Measurements from ENCODE around the gene GMPR2.

Gene GMPR2

DNA sequence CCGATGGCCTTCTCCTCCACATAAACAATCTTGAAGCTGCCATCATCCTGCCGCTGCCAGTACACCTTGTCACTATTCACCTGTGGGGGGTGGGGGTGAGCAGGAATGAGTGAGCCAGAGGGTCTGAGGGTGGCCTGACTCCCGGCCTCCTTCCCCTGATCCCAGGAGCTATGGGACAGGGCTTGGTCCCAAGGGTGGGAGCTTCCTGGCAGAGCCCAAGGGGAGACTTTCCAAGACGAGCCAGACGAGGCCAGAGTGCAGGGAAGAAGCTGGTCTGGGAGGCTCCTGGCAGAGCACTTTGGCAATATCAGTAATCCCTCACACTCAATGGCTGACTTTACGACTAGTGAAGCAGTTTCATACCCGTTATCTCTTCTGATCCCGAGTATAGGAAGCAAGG, 22.7 kb downstream of the GMPR2 start:
- H2AFZ ChIP-seq (ENCODE audit: low read length) = no peak overlapping the region
- H3K4me1 ChIP-seq (ENCODE audit: control insufficient read depth in 2 of 2, insufficient read depth in 1 of 2, low read depth in 1 of 2, low read length in 2 of 2) = no peaks in the 10 kb centered on the region
- H2AK5ac ChIP-seq (ENCODE audit: low read depth, low read length) = no peak overlapping the region
- no peak for DNase-seq (ENCODE audit: low spot score)
- no peaks in the 10 kb centered on the region for H3K9me3 ChIP-seq (replicated peaks in 1 of 2; ENCODE audit: control insufficient read depth in 2 of 2, insufficient read depth in 1 of 2, low read depth in 1 of 2, low read length in 2 of 2)
- H2BK12ac ChIP-seq (ENCODE audit: low read length) = no peak overlapping the region
- no peak overlapping the region for H3K4ac ChIP-seq (ENCODE audit: low read length)
- H2BK15ac ChIP-seq (ENCODE audit: low read length) = no peak overlapping the region
- H3K27ac ChIP-seq (replicated peaks; ENCODE audit: low read length) = no peak overlapping the region
- no CpG with 5 or more reads among the region's 8 CpGs for WGBS, 2 donors (ENCODE audit: extremely low coverage in 2 of 2, insufficient read length in 2 of 2, insufficient replicate concordance in 1 of 2)
- H3K27me3 ChIP-seq (ENCODE audit: control insufficient read depth in 3 of 3, insufficient read depth in 3 of 3, low read depth in 1 of 3, low read length in 3 of 3) = no peaks in the 10 kb centered on the region
- H2BK120ac ChIP-seq (ENCODE audit: low read depth, low read length) = no peak overlapping the region
- H3K9ac ChIP-seq (ENCODE audit: low read depth, low read length, poor library complexity) = no peak overlapping the region
- H3K14ac ChIP-seq (ENCODE audit: low read length) = no peak overlapping the region
- H3K36me3 ChIP-seq (replicated peaks in 1 of 2; ENCODE audit: control insufficient read depth in 2 of 2, insufficient read depth in 2 of 2, low read length in 2 of 2) = no peaks in the 10 kb centered on the region
- H3K4me3 ChIP-seq (ENCODE audit: low read length in 2 of 2) = no peak overlapping the region
- H3K4me2 ChIP-seq (ENCODE audit: insufficient read depth, low read length, poor library complexity, severe bottlenecking) = no peak overlapping the region
- no peak overlapping the region for H3K18ac ChIP-seq (ENCODE audit: low read length)
- peak overlapping the region; percentile 79 for H4K91ac ChIP-seq (ENCODE audit: low read depth, low read length, poor library complexity)
- peak overlapping the region; percentile 57 for H2BK5ac ChIP-seq (ENCODE audit: low read length)
- H4K8ac ChIP-seq (ENCODE audit: low read depth, low read length) = no peak overlapping the region
- peaks cover 1% of the 10 kb centered on the region for H3K79me1 ChIP-seq (ENCODE audit: low read depth, low read length)
- H3K23ac ChIP-seq (ENCODE audit: low read depth, low read length, poor library complexity) = no peak overlapping the region

DNA sequence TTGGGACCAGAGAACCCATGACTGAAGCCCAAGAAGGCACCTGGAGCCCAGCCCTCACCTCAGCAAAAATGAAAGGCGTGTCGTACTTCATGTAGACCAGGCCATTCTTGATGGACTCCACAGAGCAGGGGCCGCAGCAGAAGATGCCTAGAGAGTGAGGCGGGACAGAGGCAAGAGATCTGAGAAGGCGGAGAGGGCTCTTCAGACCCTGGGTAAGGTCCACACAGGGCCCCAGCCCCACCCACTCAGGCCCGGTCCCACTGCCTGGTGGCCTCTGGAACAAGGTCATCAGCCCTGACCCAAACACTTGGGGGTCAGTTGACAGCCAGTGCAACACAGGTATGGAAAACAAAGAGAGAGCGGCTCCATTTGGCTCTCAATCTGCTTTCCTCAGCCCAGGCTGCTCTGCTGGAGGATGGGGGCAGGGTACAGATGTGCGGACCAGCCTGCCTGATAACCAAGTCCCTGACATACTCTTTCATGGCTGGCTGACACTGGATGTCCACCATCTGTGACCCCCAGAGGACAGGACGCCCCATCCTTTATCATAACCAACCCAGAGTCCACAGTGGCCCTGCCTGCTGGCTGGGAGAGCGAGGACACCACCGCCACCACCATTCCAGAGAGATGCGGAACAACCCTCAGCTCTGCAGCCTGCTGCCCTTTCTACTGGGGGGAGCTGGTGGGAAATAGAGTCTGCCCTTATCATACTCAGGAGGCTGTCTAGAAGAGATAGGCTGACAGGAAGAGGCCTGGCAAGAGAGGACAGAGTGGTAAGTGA, 23.4 kb downstream of the GMPR2 start:
- Histone ChIP-seq H3K18ac (ENCODE audit: low read length) (no peak overlapping the region), H3K27me3 (ENCODE audit: control insufficient read depth in 3 of 3, insufficient read depth in 3 of 3, low read depth in 1 of 3, low read length in 3 of 3) (no peaks in the 10 kb centered on the region), H3K9me3 (replicated peaks in 1 of 2; ENCODE audit: control insufficient read depth in 2 of 2, insufficient read depth in 1 of 2, low read depth in 1 of 2, low read length in 2 of 2) (no peaks in the 10 kb centered on the region), H2BK15ac (ENCODE audit: low read length) (no peak overlapping the region), H3K9ac (ENCODE audit: low read depth, low read length, poor library complexity) (no peak overlapping the region), H2AK5ac (ENCODE audit: low read depth, low read length) (no peak overlapping the region), H4K8ac (ENCODE audit: low read depth, low read length) (no peak overlapping the region), H2BK5ac (ENCODE audit: low read length) (no peak overlapping the region), H3K4me2 (ENCODE audit: insufficient read depth, low read length, poor library complexity, severe bottlenecking) (no peak overlapping the region), H3K4me3 (ENCODE audit: low read length in 2 of 2) (no peak overlapping the region), H3K23ac (ENCODE audit: low read depth, low read length, poor library complexity) (peak overlapping the region; percentile 23), H3K4me1 (ENCODE audit: control insufficient read depth in 2 of 2, insufficient read depth in 1 of 2, low read depth in 1 of 2, low read length in 2 of 2) (no peaks in the 10 kb centered on the region), H2AFZ (ENCODE audit: low read length) (no peak overlapping the region), H4K91ac (ENCODE audit: low read depth, low read length, poor library complexity) (no peak overlapping the region), H3K36me3 (replicated peaks in 1 of 2; ENCODE audit: control insufficient read depth in 2 of 2, insufficient read depth in 2 of 2, low read length in 2 of 2) (no peaks in the 10 kb centered on the region), H2BK12ac (ENCODE audit: low read length) (no peak overlapping the region), H3K4ac (ENCODE audit: low read length) (no peak overlapping the region), H3K79me1 (ENCODE audit: low read depth, low read length) (peaks cover 1% of the 10 kb centered on the region), H2BK120ac (ENCODE audit: low read depth, low read length) (no peak overlapping the region), H3K27ac (replicated peaks; ENCODE audit: low read length) (no peak overlapping the region), H3K14ac (ENCODE audit: low read length) (no peak overlapping the region)
- DNase-seq (ENCODE audit: low spot score) = no peak
- no CpG with 5 or more reads among the region's 12 CpGs for WGBS, 2 donors (ENCODE audit: extremely low coverage in 2 of 2, insufficient read length in 2 of 2, insufficient replicate concordance in 1 of 2)

DNA sequence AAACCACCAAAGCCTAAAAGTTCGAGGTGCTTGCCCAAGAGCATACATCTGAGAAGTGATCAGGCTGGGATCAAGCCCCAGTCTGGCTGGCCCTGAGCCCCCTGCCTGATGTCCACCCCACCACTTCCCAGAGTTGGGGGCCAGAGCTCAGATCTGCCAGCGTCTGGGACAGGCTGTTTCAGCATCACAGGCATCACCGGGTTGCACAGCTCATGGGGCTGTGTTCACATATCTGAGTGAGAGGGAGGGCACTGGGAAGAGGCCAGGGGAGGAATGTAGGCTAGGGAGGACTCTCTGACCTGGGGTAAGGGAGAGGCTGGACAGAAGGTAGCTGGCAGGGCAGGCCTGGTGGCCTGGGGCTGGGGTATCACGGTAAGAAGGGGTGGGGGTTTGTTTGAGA, 24.2 kb downstream of the GMPR2 start:
- WGBS, 2 donors (ENCODE audit: extremely low coverage in 2 of 2, insufficient read length in 2 of 2, insufficient replicate concordance in 1 of 2) = no CpG with 5 or more reads among the region's 4 CpGs
- no peaks in the 10 kb centered on the region for H3K27me3 ChIP-seq (ENCODE audit: control insufficient read depth in 3 of 3, insufficient read depth in 3 of 3, low read depth in 1 of 3, low read length in 3 of 3)
- H2AFZ ChIP-seq (ENCODE audit: low read length) = no peak overlapping the region
- H4K91ac ChIP-seq (ENCODE audit: low read depth, low read length, poor library complexity) = no peak overlapping the region
- no peak overlapping the region for H2BK120ac ChIP-seq (ENCODE audit: low read depth, low read length)
- no peak overlapping the region for H3K4ac ChIP-seq (ENCODE audit: low read length)
- no peak overlapping the region for H2BK5ac ChIP-seq (ENCODE audit: low read length)
- no peak overlapping the region for H3K4me2 ChIP-seq (ENCODE audit: insufficient read depth, low read length, poor library complexity, severe bottlenecking)
- H2BK12ac ChIP-seq (ENCODE audit: low read length) = no peak overlapping the region
- H3K23ac ChIP-seq (ENCODE audit: low read depth, low read length, poor library complexity) = no peak overlapping the region
- H4K8ac ChIP-seq (ENCODE audit: low read depth, low read length) = no peak overlapping the region
- no peaks in the 10 kb centered on the region for H3K4me1 ChIP-seq (ENCODE audit: control insufficient read depth in 2 of 2, insufficient read depth in 1 of 2, low read depth in 1 of 2, low read length in 2 of 2)
- no peak overlapping the region for H2BK15ac ChIP-seq (ENCODE audit: low read length)
- DNase-seq (ENCODE audit: low spot score) = no peak
- H3K79me1 ChIP-seq (ENCODE audit: low read depth, low read length) = peaks cover 1% of the 10 kb centered on the region
- no peak overlapping the region for H2AK5ac ChIP-seq (ENCODE audit: low read depth, low read length)
- no peaks in the 10 kb centered on the region for H3K36me3 ChIP-seq (replicated peaks in 1 of 2; ENCODE audit: control insufficient read depth in 2 of 2, insufficient read depth in 2 of 2, low read length in 2 of 2)
- no peak overlapping the region for H3K14ac ChIP-seq (ENCODE audit: low read length)
- no peak overlapping the region for H3K9ac ChIP-seq (ENCODE audit: low read depth, low read length, poor library complexity)
- H3K27ac ChIP-seq (replicated peaks; ENCODE audit: low read length) = no peak overlapping the region
- no peak overlapping the region for H3K18ac ChIP-seq (ENCODE audit: low read length)
- no peaks in the 10 kb centered on the region for H3K9me3 ChIP-seq (replicated peaks in 1 of 2; ENCODE audit: control insufficient read depth in 2 of 2, insufficient read depth in 1 of 2, low read depth in 1 of 2, low read length in 2 of 2)
- no peak overlapping the region for H3K4me3 ChIP-seq (ENCODE audit: low read length in 2 of 2)

DNA sequence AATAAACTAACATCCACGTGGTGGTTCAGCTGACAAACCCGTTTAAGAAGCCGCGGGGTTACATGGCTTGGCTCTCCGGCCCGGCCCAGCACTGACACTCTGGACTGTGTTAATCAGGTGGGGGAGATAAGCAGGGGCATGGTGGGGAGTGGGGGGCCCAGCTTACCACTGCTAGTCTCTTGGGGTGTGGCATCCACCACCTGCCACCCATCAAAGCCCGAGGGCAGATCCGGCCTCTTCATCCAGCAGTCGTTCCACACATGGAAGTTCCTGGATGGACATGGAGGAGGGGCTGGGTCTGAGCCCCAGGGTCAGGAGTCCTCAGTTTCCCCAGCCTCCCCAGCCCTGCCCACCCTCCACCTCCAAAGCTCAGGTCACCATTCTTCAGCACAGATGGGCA, 25.4 kb downstream of the GMPR2 start:
- Histone ChIP-seq H3K27me3 (ENCODE audit: control insufficient read depth in 3 of 3, insufficient read depth in 3 of 3, low read depth in 1 of 3, low read length in 3 of 3) (no peaks in the 10 kb centered on the region), H4K8ac (ENCODE audit: low read depth, low read length) (peak overlapping the region; percentile 32), H3K36me3 (replicated peaks in 1 of 2; ENCODE audit: control insufficient read depth in 2 of 2, insufficient read depth in 2 of 2, low read length in 2 of 2) (no peaks in the 10 kb centered on the region), H2AK5ac (ENCODE audit: low read depth, low read length) (peak overlapping the region; percentile 67), H3K9me3 (replicated peaks in 1 of 2; ENCODE audit: control insufficient read depth in 2 of 2, insufficient read depth in 1 of 2, low read depth in 1 of 2, low read length in 2 of 2) (no peaks in the 10 kb centered on the region), H2AFZ (ENCODE audit: low read length) (no peak overlapping the region), H3K18ac (ENCODE audit: low read length) (no peak overlapping the region), H3K4me1 (ENCODE audit: control insufficient read depth in 2 of 2, insufficient read depth in 1 of 2, low read depth in 1 of 2, low read length in 2 of 2) (no peaks in the 10 kb centered on the region), H2BK12ac (ENCODE audit: low read length) (no peak overlapping the region), H2BK120ac (ENCODE audit: low read depth, low read length) (peak overlapping the region; percentile 57), H3K9ac (ENCODE audit: low read depth, low read length, poor library complexity) (no peak overlapping the region), H2BK5ac (ENCODE audit: low read length) (no peak overlapping the region), H3K4ac (ENCODE audit: low read length) (no peak overlapping the region), H3K79me1 (ENCODE audit: low read depth, low read length) (peaks cover 1% of the 10 kb centered on the region), H3K14ac (ENCODE audit: low read length) (no peak overlapping the region), H2BK15ac (ENCODE audit: low read length) (no peak overlapping the region), H3K27ac (replicated peaks; ENCODE audit: low read length) (no peak overlapping the region), H4K91ac (ENCODE audit: low read depth, low read length, poor library complexity) (no peak overlapping the region), H3K4me3 (ENCODE audit: low read length in 2 of 2) (no peak overlapping the region), H3K4me2 (ENCODE audit: insufficient read depth, low read length, poor library complexity, severe bottlenecking) (no peak overlapping the region), H3K23ac (ENCODE audit: low read depth, low read length, poor library complexity) (peak overlapping the region; percentile 29)
- no CpG with 5 or more reads among the region's 9 CpGs for WGBS, 2 donors (ENCODE audit: extremely low coverage in 2 of 2, insufficient read length in 2 of 2, insufficient replicate concordance in 1 of 2)
- DNase-seq (ENCODE audit: low spot score) = no peak
